Neuronal stem cell (in vitro differentiated cells): ENCODE results near the gene COG8.
"Not testable (repeated sequence)": the region's sequence is repeated elsewhere in the genome, so short reads cannot be mapped to it uniquely, and the experiment has no call there.

Source experiments
- DNase-seq: peaks from one replicate; pipeline ENCODE4 v3.0.0-alpha.2; 2013; ENCODE audit warnings: low spot score
- H2AFZ ChIP-seq: one replicate; pipeline ENCODE4 v1.6.1; 2013; ENCODE audit warnings: mild to moderate bottlenecking, low read length, inconsistent platforms
- H2AK5ac ChIP-seq: 2 replicates; pipeline ENCODE4 v1.6.1; 2013; ENCODE audit warnings: low read depth, mild to moderate bottlenecking, inconsistent platforms, low read length, moderate library complexity, mixed read lengths
- H2BK120ac ChIP-seq: 2 replicates; pipeline ENCODE4 v1.6.1; 2013; ENCODE audit warnings: low read depth, mild to moderate bottlenecking, inconsistent platforms, low read length, moderate library complexity, mixed read lengths
- H2BK12ac ChIP-seq: one replicate; pipeline ENCODE4 v1.6.1; 2013; ENCODE audit warnings: low read length, inconsistent platforms
- H2BK15ac ChIP-seq: 2 replicates; pipeline ENCODE4 v1.6.1; 2013; ENCODE audit warnings: mild to moderate bottlenecking, low read length, inconsistent platforms, mixed read lengths
- H2BK5ac ChIP-seq: one replicate; pipeline ENCODE4 v1.6.1; 2013; ENCODE audit warnings: inconsistent platforms, mild to moderate bottlenecking, low read length, moderate library complexity
- H3K14ac ChIP-seq: one replicate; pipeline ENCODE4 v1.6.1; 2013; ENCODE audit warnings: low read length, inconsistent platforms
- H3K18ac ChIP-seq: 2 replicates; pipeline ENCODE4 v1.6.1; 2013; ENCODE audit warnings: low read length, inconsistent platforms
- H3K23ac ChIP-seq: 2 replicates; pipeline ENCODE4 v1.6.1; 2013; ENCODE audit warnings: low read depth, mild to moderate bottlenecking, mixed read lengths, low read length, inconsistent platforms; ENCODE audit not compliant: poor library complexity
- H3K27ac ChIP-seq: replicated peaks from 3 replicates; pipeline ENCODE4 v1.5.1; 2013; ENCODE audit warnings: low read length, inconsistent platforms
- H3K27me3 ChIP-seq, 3 experiments: 2 replicates each; pipeline ENCODE4 v1.6.1; 2013; ENCODE audit warnings: low read length in 3 of 3, mild to moderate bottlenecking in 2 of 3, inconsistent platforms in 1 of 3, low read depth in 1 of 3, mixed read lengths in 1 of 3, moderate library complexity in 1 of 3; ENCODE audit not compliant: control insufficient read depth in 3 of 3, insufficient read depth in 3 of 3
- H3K36me3 ChIP-seq, 2 donors: replicated peaks in 1 of 2; 2 replicates each; pipeline ENCODE4 v1.6.1; 2013; ENCODE audit warnings: low read length in 2 of 2; ENCODE audit not compliant: control insufficient read depth in 2 of 2, insufficient read depth in 2 of 2
- H3K4ac ChIP-seq: 2 replicates; pipeline ENCODE4 v1.6.1; 2013; ENCODE audit warnings: inconsistent platforms, mild to moderate bottlenecking, low read length, moderate library complexity
- H3K4me1 ChIP-seq, 2 donors: 1 replicate in 1 of 2; 2 replicates in 1 of 2; pipeline ENCODE4 v1.6.1; 2013; ENCODE audit warnings: low read length in 2 of 2, low read depth in 1 of 2; ENCODE audit not compliant: control insufficient read depth in 2 of 2, insufficient read depth in 1 of 2
- H3K4me2 ChIP-seq: one replicate; pipeline ENCODE4 v1.6.1; 2013; ENCODE audit warnings: mild to moderate bottlenecking, low read length, inconsistent platforms; ENCODE audit not compliant: insufficient read depth, poor library complexity, severe bottlenecking
- H3K4me3 ChIP-seq, 2 donors: 2 replicates each; pipeline ENCODE4 v1.5.1; 2013; ENCODE audit warnings: low read length in 2 of 2, mild to moderate bottlenecking in 2 of 2, inconsistent platforms in 1 of 2, moderate library complexity in 1 of 2
- H3K79me1 ChIP-seq: one replicate; pipeline ENCODE4 v1.6.1; 2013; ENCODE audit warnings: low read depth, mild to moderate bottlenecking, inconsistent platforms, low read length, moderate library complexity
- H3K9ac ChIP-seq: one replicate; pipeline ENCODE4 v1.6.1; 2013; ENCODE audit warnings: mild to moderate bottlenecking, low read depth, low read length, inconsistent platforms; ENCODE audit not compliant: poor library complexity
- H3K9me3 ChIP-seq, 2 donors: replicated peaks in 1 of 2; 2 replicates each; pipeline versions ENCODE3 to v1.6.1; 2013; ENCODE audit warnings: low read length in 2 of 2, mild to moderate bottlenecking in 2 of 2, inconsistent platforms in 1 of 2, low read depth in 1 of 2, mixed read lengths in 1 of 2, moderate library complexity in 1 of 2; ENCODE audit not compliant: control insufficient read depth in 2 of 2, insufficient read depth in 1 of 2
- H4K8ac ChIP-seq: one replicate; pipeline ENCODE4 v1.6.1; 2013; ENCODE audit warnings: low read depth, mild to moderate bottlenecking, inconsistent platforms, low read length, moderate library complexity
- H4K91ac ChIP-seq: one replicate; pipeline ENCODE4 v1.6.1; 2013; ENCODE audit warnings: low read length, low read depth, mild to moderate bottlenecking, inconsistent platforms; ENCODE audit not compliant: poor library complexity
- WGBS, 2 donors: extraction: QIAGEN DNeasy Blood & Tissue Kit; methylation state at CpG; one replicate each; pipeline ENCODE4 v1.1.7; 2013; ENCODE audit warnings: missing lambda C conversion rate in 2 of 2, mixed read lengths in 1 of 2; ENCODE audit not compliant: insufficient read length in 2 of 2, insufficient replicate concordance in 1 of 2; ENCODE audit errors: extremely low coverage in 2 of 2; 5-methylcytosine and 5-hydroxymethylcytosine counted together

The COG8 gene

DNA sequence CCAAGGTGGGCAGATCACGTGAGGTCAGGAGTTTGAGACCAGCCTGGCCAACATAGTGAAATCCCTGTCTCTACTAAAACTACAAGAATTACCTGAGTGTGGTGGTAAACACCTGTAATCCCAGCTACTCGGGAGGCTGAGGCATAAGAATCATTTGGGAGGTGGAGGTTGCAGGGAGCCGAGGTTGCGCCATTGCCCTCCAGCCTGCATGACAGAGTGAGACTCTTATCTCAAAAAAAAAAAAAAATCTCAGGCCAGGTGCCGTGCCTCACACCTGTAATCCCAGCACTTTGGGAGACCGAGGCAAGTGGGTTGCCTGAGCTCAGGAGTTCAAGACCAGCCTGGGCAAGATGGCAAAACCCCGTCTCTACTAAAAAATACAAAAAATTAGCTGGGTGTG lies 42.6 kb downstream of the COG8 start:
- not testable (repeated sequence) for H3K4me2 ChIP-seq, H3K4me1 ChIP-seq, H3K18ac ChIP-seq, H3K27me3 ChIP-seq, H2AK5ac ChIP-seq, H3K9ac ChIP-seq, H3K23ac ChIP-seq, H3K9me3 ChIP-seq, H3K4me3 ChIP-seq, H2BK15ac ChIP-seq, H2BK12ac ChIP-seq, H4K91ac ChIP-seq, H2AFZ ChIP-seq, H3K14ac ChIP-seq, DNase-seq, H2BK120ac ChIP-seq, H4K8ac ChIP-seq, H3K79me1 ChIP-seq, H3K27ac ChIP-seq, H2BK5ac ChIP-seq, H3K4ac ChIP-seq
- H3K36me3 ChIP-seq: peaks cover 12 to 38% of the 10 kb centered on the region in 2 donors
- WGBS, 2 donors: no CpG with 5 or more reads among the region's 7 CpGs

DNA sequence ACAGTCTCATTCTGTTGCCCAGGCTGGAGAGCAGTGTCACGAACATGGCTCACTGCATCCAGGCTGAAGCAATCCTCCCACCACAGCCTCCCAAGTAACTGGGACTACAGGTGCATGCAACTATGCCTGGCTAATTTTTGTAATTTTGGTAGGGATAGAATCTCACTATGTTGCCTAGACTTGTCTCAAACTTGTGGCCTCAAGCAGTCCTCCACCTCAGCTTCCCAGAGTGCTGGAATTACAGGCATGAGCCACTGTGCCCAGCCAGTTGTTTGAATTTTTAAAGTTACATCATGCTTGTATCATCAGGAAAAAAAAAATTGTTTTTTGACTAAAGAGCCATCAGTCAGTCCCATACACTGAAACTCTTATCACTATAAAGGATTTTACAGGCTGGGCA lies 45.3 kb downstream of the COG8 start:
- H3K4me3 ChIP-seq: no peak overlapping the region
- no peak overlapping the region for H2BK15ac ChIP-seq
- H3K4ac ChIP-seq: no peak overlapping the region
- H3K9ac ChIP-seq: no peak overlapping the region
- H3K27ac ChIP-seq: no peak overlapping the region
- no peaks in the 10 kb centered on the region for H3K4me1 ChIP-seq
- H2BK5ac ChIP-seq: no peak overlapping the region
- no peaks in the 10 kb centered on the region for H3K79me1 ChIP-seq
- no peaks in the 10 kb centered on the region for H3K27me3 ChIP-seq
- no peak overlapping the region for H3K23ac ChIP-seq
- H2BK120ac ChIP-seq: no peak overlapping the region
- H3K18ac ChIP-seq: no peak overlapping the region
- no CpG with 5 or more reads among the region's 1 CpG for WGBS, 2 donors
- DNase-seq: no peak
- H3K14ac ChIP-seq: no peak overlapping the region
- H3K9me3 ChIP-seq: no peaks in the 10 kb centered on the region
- no peak overlapping the region for H2AFZ ChIP-seq
- peaks cover 4 to 32% of the 10 kb centered on the region in 2 donors for H3K36me3 ChIP-seq
- no peak overlapping the region for H4K91ac ChIP-seq
- no peak overlapping the region for H3K4me2 ChIP-seq
- no peak overlapping the region for H2AK5ac ChIP-seq
- no peak overlapping the region for H2BK12ac ChIP-seq
- H4K8ac ChIP-seq: no peak overlapping the region

DNA sequence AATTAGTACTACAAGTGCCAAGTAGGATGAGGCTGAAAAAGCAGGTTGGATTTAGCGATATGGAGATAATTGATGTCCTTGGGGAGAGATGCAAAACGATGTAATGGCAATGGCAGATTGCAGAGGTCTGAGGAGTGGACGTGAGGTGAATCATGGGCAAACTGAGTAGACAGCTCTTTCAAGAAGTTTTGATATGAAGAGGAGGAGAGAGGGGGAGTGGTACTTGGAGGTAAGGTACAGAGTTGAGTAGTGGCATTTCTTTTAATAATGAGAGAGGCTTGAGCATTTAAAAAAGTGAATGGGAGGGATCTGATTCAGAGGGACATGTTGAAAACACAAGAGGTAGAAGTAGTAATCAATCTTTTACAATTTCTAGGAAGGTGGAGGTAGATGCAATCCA lies 46.0 kb downstream of the COG8 start:
- no peak overlapping the region for H2AK5ac ChIP-seq

GRCh38 chr16:69291657-69292056 lies 47.7 kb downstream of the COG8 start:
- H3K4me2 ChIP-seq, H2BK5ac ChIP-seq, H3K4ac ChIP-seq, H3K9me3 ChIP-seq, H3K27me3 ChIP-seq, H2BK12ac ChIP-seq, H3K18ac ChIP-seq, H3K4me1 ChIP-seq, H4K8ac ChIP-seq, H2AK5ac ChIP-seq, H3K79me1 ChIP-seq, DNase-seq, H2BK15ac ChIP-seq, H3K23ac ChIP-seq, H3K14ac ChIP-seq, H2AFZ ChIP-seq, H3K9ac ChIP-seq, H4K91ac ChIP-seq, H2BK120ac ChIP-seq, H3K4me3 ChIP-seq, H3K27ac ChIP-seq: not testable (repeated sequence)
- H3K36me3 ChIP-seq: peaks cover 2 to 48% of the 10 kb centered on the region in 2 donors
- no CpG with 5 or more reads among the region's 9 CpGs for WGBS, 2 donors

More for the DNA sequence above, 46.0 kb downstream of the COG8 start:
- Histone ChIP-seq H3K4me3 (no peak overlapping the region), H2AFZ (no peak overlapping the region), H3K14ac (no peak overlapping the region), H4K91ac (no peak overlapping the region), H3K27me3 (no peaks in the 10 kb centered on the region), H3K9ac (no peak overlapping the region), H3K79me1 (no peaks in the 10 kb centered on the region), H2BK5ac (no peak overlapping the region), H3K4ac (no peak overlapping the region), H4K8ac (no peak overlapping the region), H2BK15ac (no peak overlapping the region), H3K27ac (no peak overlapping the region), H2BK12ac (no peak overlapping the region), H3K4me2 (no peak overlapping the region), H3K18ac (no peak overlapping the region), H3K23ac (no peak overlapping the region), H2BK120ac (no peak overlapping the region), H3K4me1 (no peaks in the 10 kb centered on the region), H3K9me3 (no peaks in the 10 kb centered on the region), H3K36me3 (peaks cover 2 to 34% of the 10 kb centered on the region in 2 donors)
- WGBS, 2 donors: no CpG with 5 or more reads among the region's 3 CpGs
- no peak for DNase-seq
